ENCODE data around the gene MYBPH. TPM values are rescaled to one million over a fixed set of nuclear protein-coding genes. Genes with fewer than 3 reads are reported as not detected.

MYBPH gene
- polyA plus RNA-seq, 1 donor, result 0.18 TPM

DNA sequence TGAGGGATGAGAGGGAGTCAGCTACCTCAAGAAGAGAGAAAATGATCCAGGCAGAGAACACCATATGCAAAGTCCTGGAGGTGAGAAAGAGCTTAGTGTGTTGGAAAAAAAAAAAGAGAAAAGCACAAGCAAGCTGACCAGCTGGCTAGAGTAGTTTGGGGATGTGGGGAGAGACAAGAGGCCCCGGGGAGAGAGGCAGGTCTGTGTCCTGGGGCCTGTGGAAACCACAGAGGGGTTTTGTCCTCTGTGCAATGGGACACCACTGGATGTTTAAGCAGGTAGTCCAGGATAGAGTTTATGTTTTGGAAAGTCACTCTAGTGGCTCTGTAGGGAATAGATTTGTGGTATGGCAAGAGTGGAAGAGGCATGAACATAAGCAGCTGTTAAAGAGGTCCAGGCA lies 25.3 kb upstream of the MYBPH start:
- no peak for DNase-seq

DNA sequence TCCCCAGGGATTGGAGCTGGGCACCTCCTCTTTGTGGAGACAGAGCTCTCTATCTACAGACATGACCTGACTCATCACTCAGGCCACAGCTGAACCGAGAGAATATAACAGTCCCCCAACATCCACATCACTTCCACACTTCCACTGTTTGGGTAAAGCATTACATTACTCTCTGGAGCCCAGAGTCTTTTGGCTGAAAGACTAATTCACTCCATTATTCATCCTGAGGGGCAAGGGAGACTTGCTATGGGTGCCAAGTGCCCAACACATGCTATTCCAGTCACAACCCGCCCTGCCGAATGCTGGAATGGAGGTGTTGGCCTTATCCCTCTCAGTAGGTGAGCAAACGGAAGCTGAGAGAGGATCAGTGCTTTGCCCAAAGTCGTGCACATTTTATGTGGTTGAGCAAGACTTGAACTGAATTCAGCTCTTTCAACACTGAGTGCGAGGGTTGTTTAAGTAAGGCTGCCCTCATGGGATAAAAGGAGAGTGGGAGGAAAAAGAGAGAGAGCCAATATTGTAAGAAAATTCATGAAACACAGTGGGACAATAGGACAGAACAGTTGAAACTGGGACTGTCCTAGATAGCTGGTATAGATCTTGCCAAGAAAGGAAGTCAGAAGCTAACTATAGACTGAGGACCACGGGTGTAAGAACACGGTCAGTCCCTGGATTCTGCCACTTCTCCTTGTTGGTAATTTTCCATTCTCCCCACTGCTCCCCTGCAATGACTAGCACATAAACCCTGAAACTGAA lies 24.4 kb upstream of the MYBPH start:
- DNase-seq, result no peak

DNA sequence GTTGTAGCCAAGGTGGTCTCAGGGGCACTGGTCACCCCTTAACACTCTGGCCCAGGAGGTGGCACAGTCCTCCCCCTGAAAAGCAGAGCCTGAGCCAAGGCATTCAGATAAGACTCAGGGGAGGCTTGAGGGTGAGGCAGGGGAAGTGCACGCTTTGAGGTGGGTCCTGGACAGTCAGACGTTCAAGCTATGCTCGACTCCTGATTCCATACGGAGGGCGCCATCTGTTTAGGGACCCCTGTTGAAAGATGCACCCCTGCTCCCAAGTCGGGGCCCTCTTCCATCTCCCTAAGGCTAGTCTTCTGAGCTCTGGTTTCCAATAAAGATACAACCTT lies 23.8 kb upstream of the MYBPH start:
- DNase-seq, result no peak

DNA sequence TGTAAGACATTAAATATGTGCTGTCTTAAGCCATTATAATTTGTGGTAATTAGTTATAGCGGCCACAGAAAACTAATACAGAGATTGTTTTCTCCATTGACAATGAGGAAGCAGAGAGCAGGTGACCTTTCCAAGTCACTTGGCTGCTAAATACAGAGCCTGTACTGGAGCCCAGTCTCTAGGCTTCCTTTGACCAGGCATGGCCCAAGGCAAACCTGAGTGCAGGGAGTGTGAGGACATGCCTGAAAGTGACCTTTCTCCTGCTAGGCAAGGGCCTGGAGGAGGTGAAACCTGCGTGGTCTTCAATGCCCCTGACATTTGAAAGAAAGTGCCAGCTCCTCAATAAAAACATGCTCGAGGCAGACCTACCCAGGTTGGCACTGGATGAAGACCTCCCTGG lies 23.4 kb upstream of the MYBPH start:
- DNase-seq, result no peak

DNA sequence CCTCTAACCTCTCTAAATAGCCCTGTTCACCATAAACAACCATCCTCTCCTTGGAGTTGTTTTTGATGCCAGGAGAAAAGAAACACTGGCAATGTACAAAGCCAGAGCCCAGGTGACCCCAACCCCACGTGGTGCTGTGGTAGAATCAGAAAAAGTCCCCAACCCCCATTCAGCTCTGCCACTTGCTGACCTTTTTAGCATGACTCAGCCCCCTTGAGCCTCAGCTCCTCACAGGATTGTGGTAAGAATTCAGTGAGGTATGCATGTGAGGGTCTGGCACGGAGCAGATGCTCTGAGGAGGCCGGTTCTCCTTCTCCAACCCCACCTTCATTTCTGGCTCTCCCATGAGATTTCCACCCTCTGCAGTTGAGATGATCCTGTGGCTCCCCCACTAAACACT lies 22.0 kb upstream of the MYBPH start:
- no peak for DNase-seq

DNA sequence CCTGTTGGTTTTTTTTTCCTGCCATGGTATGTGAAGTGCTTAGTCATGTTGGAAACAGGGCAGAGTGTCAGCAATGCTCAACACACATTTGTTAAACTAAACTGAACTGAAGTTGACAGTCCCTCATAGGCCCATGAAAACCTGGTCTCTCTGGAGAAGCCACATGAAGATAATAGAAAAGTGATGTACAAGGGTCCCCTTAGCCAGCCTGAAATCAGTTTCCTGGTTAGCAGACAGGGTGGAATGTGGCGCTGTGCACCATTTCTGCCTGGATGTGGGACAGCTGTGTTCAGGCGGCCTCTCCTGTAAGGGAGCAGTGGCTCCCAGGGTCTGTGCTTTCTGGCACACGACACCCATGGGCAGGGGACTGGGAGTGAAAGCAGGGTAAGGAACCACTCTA lies 20.7 kb upstream of the MYBPH start:
- no peak for DNase-seq

DNA sequence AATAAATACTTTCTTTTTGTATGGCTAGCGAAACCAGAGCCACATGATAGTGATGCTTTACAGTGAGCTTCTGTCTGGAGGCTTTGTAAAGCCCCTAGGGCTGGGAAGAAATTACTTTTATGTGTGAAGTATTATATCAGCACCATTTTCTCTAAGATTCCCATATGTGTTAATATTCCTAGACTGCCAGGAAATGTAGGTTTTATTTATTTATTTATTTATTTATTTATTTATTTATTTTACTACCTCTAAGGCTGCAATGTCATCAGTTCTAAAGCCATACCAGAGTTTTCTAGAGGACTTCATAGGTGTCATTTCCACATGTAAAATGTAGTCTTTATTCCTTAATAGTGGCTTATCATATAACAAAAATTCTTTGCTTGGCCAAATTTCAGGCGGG lies 15.3 kb upstream of the MYBPH start:
- no peak for DNase-seq

DNA sequence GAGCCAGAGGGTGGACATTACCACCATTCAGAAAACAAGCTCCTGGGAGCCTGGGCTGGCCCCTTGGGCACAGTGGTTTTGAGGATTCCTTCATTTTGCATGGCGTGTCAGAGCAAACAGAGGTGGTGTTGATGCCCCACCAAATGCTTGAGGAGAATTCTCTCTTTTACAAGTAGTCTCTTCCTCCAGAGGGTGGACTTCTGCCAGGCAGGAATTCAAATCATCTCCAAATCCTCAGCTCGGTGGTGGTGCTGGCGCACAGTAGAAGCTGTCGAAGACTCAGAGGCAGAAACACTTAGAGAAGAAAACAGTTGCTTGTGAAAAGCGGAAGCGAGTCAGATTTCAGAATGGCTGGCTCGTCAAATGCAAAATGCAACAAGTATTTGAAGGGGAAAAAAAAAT lies 14.3 kb upstream of the MYBPH start:
- DNase-seq, result no peak

DNA sequence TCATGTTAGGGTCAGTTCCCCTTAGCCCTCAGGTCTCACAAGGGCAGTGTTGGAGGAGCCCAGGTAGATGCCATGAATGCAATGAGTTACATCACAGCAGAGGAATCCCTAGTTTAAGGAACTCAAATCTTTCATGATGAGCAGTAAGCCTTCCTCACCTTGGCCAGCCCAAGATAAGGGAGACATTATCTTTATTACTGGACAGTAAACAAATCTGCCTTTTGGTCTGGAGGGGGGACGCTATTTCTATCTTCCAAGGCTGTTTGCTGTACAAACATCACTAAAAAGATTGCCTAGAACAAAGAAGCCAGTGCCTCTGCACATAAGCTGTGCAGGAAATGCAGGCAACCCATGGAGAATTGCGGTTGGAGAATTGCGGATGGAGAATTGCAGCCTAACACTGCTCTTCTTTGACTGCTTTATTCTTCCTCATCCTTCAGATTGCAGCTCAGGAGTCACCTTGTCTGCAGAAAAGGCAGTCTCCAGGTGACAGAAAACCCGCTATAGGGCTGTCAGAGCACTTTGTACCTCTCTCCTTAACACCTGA lies 13.1 kb upstream of the MYBPH start:
- no peak for DNase-seq

DNA sequence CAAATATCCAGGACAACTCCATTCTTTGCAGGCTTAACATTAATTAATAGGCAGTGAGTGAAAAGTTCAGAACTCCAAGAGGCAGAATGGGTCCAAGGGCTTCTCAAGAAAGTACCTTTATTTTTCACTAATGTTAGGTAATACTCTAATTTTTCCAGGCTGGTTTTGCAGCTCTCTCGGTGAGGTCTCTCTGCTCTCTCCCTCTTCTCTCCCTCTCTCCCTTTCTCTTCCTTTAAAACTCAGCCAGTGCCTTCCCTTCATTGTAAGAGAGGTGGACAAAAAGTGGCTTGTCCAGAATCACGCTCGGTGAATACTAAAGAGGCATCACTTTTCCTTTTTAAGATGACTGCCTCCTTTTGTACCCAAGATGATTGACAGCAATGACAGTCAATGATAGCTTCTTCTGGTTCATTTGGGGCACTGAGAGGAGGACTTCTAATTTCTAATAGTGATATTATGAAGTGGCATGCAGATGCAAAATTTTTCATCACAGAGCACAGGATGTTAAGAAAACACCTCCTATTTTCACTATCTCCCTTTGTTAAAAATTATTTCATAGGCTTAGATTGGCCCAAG lies 12.2 kb upstream of the MYBPH start:
- DNase-seq, result no peak

DNA sequence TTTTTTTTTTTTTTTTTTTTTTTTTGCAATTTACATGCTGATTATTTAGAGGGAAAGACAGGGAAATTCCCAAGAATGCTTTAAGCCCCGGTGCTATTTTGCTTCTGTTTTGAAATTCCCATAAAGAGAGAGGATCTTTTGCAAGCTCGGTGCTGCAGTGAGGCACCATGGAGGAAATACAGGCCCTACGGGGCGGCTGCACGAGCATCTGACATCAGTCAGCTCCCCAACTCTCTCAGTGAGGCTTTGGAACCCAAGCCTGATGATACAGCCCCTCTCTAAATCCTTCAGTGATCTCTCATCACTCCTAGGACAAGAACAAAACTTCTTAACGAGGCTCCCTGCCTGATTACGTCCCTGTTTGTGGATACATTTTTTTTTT lies 11.7 kb upstream of the MYBPH start:
- DNase-seq, result no peak

DNA sequence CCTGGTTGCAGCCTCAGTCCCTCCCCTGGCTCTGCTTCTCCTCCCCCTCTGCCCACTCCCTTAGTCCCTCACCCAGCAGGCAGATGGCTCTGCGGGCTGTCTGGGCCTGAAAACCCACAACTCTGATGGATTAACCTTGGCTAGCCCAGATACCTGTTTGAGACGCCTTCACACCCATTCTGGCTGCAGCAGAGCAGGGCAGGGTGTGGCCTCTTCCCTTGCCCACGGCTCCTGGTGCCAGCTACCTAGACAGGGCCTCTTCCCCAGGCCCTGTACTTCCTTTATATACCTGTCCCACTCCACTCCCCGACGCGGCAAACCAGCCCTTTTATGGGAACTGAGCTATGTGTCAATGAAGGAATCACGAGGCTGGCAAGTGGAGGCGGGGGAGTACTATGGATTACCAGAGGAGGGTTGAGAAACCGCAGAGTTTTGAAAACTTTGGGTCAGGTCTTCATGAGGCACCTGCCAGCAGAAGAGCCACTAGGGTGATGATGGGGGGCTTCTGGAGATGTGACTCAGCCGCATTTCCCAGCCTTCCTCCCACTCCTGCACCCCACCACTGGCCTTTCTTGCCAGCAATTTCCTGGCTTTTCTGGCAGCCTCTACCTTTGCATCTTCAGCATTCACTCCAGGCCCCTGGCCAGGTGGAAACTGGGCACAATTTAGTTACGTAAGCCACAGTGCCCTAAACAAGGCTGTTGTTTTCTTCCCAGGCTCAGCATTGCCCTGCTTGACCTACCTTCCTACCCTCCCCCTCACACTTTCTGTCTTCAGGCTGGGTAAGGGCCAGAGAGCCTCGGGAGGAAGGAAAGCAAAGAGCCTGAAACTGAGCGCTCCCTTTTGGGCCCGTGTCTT lies 11.0 kb upstream of the MYBPH start, which contains the start of gene CHI3L1:
Gene CHI3L1 (minus strand): TSS at position 259 of the 858 bp plus-strand sequence. CDS start 81 bp downstream, at position 178.
- DNase-seq, result no peak

DNA sequence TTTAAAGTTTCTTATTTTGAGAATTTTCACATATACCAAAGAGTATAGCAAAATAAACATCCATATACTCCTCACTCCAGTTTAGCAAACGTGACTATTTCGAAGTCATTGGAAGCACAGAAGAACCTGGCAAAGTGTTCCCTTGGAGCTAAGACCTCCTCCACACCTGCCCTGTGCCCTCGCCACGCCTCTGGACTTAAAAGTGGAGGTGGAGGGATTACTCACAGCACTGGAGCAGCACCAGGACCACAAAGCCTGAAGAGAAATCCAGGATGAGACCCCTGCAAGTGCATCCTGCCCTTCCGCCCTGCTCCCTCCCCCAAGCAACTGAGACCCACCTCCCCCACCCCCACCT lies 10.4 kb upstream of the MYBPH start:
- DNase-seq, result no peak

DNA sequence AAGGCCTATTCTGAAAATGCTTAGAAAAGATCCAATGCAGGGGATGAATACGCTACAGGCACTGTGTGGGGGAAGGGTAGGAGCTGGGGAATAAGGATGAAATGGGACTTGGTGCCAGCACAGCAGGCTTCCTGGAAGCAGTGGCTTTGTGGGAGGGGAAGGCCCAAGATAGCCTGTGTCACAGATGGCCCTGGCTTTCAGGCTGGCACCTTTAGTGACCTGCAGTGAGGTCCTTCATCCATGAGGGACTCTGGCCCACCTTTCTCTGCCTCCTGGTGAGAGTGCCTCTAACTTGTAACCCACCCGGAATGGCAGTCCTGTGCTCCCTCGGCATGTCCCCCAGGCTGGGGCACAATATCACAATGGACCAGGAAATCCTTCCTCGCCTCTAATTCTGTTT lies 10.0 kb upstream of the MYBPH start:
- DNase-seq, result no peak

DNA sequence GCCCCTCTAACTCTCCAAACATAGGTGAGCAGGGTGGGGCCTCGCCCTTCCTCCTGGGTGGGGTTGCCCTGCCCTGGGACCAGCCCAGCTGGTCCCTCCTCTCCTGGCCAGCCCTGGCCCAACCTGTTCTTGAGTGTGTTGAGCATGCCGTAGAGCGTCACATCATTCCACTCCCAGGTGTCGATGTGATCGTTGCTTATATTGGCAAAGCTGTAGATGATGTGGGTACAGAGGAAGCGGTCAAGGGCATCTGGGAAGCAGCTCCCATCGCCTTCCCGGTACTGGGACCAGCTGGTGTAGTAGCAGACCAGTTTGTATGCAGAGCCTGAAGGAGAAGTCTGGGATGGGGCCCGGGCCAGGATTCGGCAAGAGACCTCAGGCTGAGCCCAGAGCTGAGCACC lies 9.4 kb upstream of the MYBPH start:
- DNase-seq, result no peak

DNA sequence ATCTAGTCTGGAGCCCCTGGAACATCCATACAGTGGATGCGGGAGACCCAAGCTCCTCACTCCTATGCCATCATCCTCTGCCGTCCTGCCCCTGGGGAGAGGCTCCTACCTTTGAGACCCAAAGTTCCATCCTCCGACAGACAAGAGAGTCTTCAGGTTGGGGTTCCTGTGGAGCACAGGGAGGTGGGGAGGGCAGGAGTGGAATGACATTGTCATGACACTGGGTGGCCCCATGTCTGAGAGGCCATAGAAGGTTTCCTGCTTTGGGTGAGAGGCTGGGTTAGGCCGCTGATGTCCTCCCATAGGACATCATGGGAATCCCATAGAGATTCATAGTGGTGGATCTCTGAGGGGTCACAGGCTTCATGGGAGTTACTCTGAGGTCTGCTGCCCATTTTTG lies 8.8 kb upstream of the MYBPH start:
- DNase-seq, result no peak

DNA sequence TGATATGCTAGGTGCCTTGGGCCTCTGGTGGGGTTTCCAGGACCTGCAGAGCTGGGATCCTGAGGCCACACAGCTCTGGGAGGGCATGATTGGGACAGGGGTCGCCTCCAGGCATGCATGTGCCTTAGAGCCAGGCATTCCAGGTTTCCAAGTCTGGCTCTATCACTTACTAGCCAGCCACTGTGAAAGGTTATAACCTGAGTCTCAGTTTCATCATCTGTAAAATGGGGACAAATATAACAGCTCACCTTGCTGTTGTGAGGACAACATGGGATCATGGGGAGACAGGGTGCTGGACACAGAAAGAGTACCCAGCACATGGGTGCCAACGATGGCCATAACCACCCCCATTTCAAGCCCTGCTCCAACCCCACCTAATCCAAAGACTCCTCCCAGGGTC lies 8.2 kb upstream of the MYBPH start:
- DNase-seq, result no peak

DNA sequence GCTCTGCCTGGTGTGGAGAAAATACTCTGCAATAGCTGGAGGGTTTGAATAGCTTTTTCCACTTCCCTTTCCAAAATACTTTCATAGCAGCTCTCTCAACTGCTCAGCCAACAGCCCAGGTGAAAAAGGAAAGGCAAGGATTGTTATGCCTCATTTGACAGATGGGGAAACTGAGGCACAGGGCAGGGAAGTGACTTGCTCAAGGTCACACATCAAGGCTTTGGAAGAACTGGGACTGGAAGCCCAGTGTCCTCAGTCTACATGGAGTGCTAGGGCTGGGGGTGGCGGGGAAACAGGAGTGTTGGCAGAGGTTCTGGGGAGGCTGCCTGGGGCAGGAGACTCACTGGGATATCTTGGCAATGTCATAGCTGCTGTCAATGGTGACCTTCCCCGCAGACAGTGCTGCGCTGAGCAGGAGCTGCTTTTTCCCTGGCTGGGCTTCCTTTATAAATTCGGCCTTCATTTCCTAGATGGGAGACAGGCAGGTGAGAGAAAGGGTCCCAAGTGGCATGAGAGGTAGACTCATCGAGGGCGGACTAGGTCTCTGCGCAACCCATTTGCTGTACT lies 6.8 kb upstream of the MYBPH start:
- no peak for DNase-seq

DNA sequence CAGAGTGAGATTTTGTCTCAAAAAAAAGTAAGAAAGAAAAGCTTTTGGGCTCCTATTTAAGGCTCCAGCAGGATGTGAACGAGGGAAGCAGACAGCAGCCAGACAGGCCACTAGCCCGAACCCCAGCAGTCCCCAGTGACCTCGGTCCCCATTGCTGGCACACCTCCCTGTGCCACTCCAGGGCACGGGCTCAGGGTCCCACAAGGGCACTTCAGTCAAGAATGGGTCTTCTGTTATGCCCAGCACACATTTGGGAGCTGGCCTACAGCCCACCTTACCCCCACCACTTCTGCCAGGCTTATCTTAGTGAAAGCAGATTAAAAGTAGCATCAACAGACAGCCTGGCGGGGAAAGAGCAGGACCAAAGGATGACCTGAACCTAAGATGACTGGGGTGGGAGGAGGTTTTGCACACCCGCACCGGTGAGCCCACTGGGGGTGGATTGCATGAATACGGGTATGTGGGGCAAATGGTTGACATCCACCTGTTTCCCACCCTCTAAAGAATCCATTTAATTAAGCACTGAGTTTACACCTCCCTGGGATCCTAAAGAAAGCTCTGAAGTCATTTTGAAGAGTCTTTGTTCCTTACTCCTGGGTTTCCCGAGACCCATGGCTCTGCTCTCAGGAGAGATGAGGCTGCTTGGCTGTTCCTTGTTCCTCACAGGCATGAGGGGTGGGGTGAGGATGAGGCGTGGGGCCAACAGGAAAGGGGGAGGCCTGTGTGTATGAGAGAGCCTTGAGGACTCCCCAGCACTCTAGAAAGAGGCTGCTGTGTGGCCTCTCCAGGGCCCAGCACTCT lies 6.2 kb upstream of the MYBPH start:
- DNase-seq, result no peak

DNA sequence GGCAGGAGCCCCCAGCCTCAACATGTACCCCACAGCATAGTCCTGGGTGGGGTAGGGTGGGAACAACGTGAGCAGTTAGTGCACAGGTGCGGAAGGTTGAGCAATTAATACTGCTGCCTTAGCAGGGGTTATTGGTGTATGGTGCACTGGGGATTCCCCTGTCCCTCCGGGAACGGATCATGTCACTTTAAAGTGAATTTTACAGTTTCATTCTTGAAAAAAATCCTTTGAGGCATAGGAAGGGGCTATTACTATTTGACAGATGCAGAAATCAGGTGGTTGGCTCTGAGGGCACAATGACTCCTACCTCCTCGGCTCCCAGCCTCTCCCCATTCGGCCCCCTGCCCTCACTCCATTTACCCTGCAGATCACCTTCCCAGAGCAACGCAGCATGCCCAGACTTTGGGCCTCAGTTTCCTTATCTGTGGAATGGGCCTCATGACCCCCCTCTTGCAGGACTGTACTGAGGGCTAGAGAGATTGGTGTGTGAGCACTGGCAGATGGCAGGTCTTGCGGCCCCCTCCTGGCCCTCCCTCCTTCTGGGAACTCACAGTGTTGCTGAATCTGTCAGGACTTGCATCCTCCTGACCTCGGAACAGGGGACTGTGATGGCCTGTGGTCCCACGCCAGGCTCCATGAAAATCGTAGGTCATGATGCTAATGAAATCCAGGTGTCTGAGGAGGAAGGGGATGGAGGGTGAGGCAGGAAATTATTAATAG lies 5.1 kb upstream of the MYBPH start:
- DNase-seq, result no peak

DNA sequence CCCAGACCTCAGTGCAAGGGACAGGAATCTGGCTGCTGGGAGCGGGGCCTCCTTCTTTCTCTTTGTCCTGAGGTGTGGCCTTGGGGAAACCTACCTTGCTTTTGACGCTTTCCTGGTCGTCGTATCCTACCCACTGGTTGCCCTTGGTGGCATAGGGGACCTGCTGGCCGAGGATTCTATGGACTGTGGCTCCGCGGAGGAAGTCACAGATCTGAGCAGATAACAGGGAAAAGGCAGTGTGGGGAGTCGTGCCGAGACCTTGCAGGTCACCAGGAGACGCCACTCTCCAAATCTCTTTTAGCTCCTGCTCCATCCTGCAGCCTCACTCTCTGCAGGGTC lies 4.0 kb upstream of the MYBPH start:
- no peak for DNase-seq
